NCI-H748 treated with DMSO at 0.1 percent for 48 hours (cell line): ENCODE data around the gene CSNK1G1.
"Not testable (repeated sequence)": the region's sequence is repeated elsewhere in the genome, so short reads cannot be mapped to it uniquely, and the experiment has no call there.

Source experiments
- DNase-seq: peaks from one replicate; lab custom pipeline; 2025; lab: John Stamatoyannopoulos, UW

The CSNK1G1 gene

GRCh38 chr15:64133623-64134344 lies 222.2 kb downstream of the CSNK1G1 start:
- DNase-seq = no peak

GRCh38 chr15:64132217-64132616 lies 223.8 kb downstream of the CSNK1G1 start:
- DNase-seq = no peak

GRCh38 chr15:64131547-64131946 lies 224.4 kb downstream of the CSNK1G1 start:
- no peak for DNase-seq

GRCh38 chr15:64130159-64130558 lies 225.8 kb downstream of the CSNK1G1 start:
- no peak for DNase-seq

GRCh38 chr15:64127521-64128270 lies 228.3 kb downstream of the CSNK1G1 start:
- no peak for DNase-seq

GRCh38 chr15:64125978-64126377 lies 230.0 kb downstream of the CSNK1G1 start:
- DNase-seq = no peak

- no peak for DNase-seq
Observed at GRCh38 chr15:64122936-64123351, 233.0 kb downstream of the CSNK1G1 start.

- no peak for DNase-seq
Observed at GRCh38 chr15:64122444-64122843, 233.5 kb downstream of the CSNK1G1 start.

- no peak for DNase-seq
Observed at GRCh38 chr15:64121614-64122013, 234.4 kb downstream of the CSNK1G1 start.

GRCh38 chr15:64120322-64120721 lies 235.7 kb downstream of the CSNK1G1 start:
- DNase-seq = not testable (repeated sequence)

- no peak for DNase-seq
Observed at GRCh38 chr15:64117759-64118487, 238.1 kb downstream of the CSNK1G1 start.
